PC-9 (cell line): Measurements from ENCODE around the gene FCN1.

Source experiments
- CTCF ChIP-seq: fragments of 200-600 bp; sonication (generic); conservative IDR thresholded peaks from 2 replicates; pipeline ENCODE4 v1.6.1; 2017; ENCODE audit warnings: mixed run types, antibody characterized with exemption, mild to moderate bottlenecking, moderate library complexity
- EZH2 ChIP-seq: fragments of 200-600 bp; sonication (generic); IDR thresholded peaks from 2 replicates; pipeline ENCODE4 v1.8.0; 2017; ENCODE audit warnings: antibody characterized with exemption, low read depth

GRCh38 chr9:134962065-134962972 is 44.6 kb upstream of the FCN1 start:
- TF ChIP-seq CTCF, result no peak
- no peak for TF ChIP-seq EZH2
